SK-N-SH (cell line): ENCODE data around the gene FRMD7. TPM values are rescaled to one million over a fixed set of nuclear protein-coding genes. Genes with fewer than 3 reads are reported as not detected.

Experiments used
- CTCF ChIA-PET: fragments of 300-600, 350-600 bp; formaldehyde crosslinking; extraction: SDS; loops from one replicate; lab custom pipeline; 2021; lab: Yijun Ruan, JAX
- POLR2A ChIA-PET: fragments of 350-600 bp; sonication (Branson Sonifier 250); formaldehyde crosslinking; extraction: SDS; loops from one replicate; lab custom pipeline; 2020; ENCODE audit warnings: antibody characterized with exemption, inconsistent platforms; lab: Yijun Ruan, JAX
- DNase-seq: peaks from one replicate; pipeline ENCODE4 v3.0.0; 2012
- H2AFZ ChIP-seq: fragments of 200-600 bp; sonication (generic); 2 replicates; pipeline ENCODE4 v1.8.1; 2016; ENCODE audit warnings: antibody characterized with exemption, mild to moderate bottlenecking, low read depth
- H3F3A ChIP-seq: fragments of 200-600 bp; sonication (generic); replicated peaks from 2 replicates; pipeline ENCODE3; 2016; ENCODE audit warnings: antibody characterized with exemption, mild to moderate bottlenecking; ENCODE audit not compliant: insufficient read depth
- H3K27ac ChIP-seq, 2 experiments: fragments of 200-500 bp in 1 of 2; fragments of 200-600 bp in 1 of 2; sonication (Bioruptor generic) in 1 of 2; sonication (generic), shearing (Covaris generic) in 1 of 2; 2 replicates each; pipeline versions ENCODE4 v1.5.1 to v1.6.1; 2014 to 2016; ENCODE audit warnings: low read depth in 2 of 2, inconsistent platforms in 1 of 2, low read length in 1 of 2, mild to moderate bottlenecking in 1 of 2, mixed read lengths in 1 of 2
- H3K27me3 ChIP-seq: fragments of 200-600 bp; sonication (generic), shearing (Covaris generic); 2 replicates; pipeline ENCODE4 v1.6.1; 2016; ENCODE audit warnings: mixed run types; ENCODE audit not compliant: insufficient read depth
- H3K36me3 ChIP-seq, 2 experiments: fragments of 200-500 bp in 1 of 2; fragments of 200-600 bp in 1 of 2; sonication (Bioruptor generic) in 1 of 2; sonication (generic) in 1 of 2; replicated peaks in 1 of 2; 2 replicates each; pipeline versions ENCODE3 to v1.5.1; 2014 to 2016; ENCODE audit warnings: low read length in 1 of 2, mild to moderate bottlenecking in 1 of 2; ENCODE audit not compliant: insufficient read depth in 2 of 2, control insufficient read depth in 1 of 2
- H3K4me1 ChIP-seq, 2 experiments: fragments of 200-500 bp in 1 of 2; fragments of 200-600 bp in 1 of 2; sonication (Bioruptor generic) in 1 of 2; sonication (generic), shearing (Covaris generic) in 1 of 2; 2 replicates each; pipeline versions ENCODE4 v1.5.1 to v1.6.1; 2014 to 2016; ENCODE audit warnings: low read depth in 1 of 2, low read length in 1 of 2, mixed run types in 1 of 2; ENCODE audit not compliant: insufficient read depth in 2 of 2, control insufficient read depth in 1 of 2
- H3K4me2 ChIP-seq: fragments of 200-600 bp; sonication (generic), shearing (Covaris generic); 2 replicates; pipeline ENCODE4 v1.6.1; 2017; ENCODE audit warnings: mixed run types
- H3K4me3 ChIP-seq, 2 experiments: fragments of 200-500 bp in 1 of 2; fragments of 200-600 bp in 1 of 2; sonication (Bioruptor generic) in 1 of 2; sonication (generic), shearing (Covaris generic) in 1 of 2; 2 replicates each; pipeline versions ENCODE4 v1.5.1 to v1.8.1; 2014 to 2016; ENCODE audit warnings: low read depth in 2 of 2, inconsistent platforms in 1 of 2, low read length in 1 of 2, mild to moderate bottlenecking in 1 of 2, mixed read lengths in 1 of 2, moderate library complexity in 1 of 2
- H3K79me2 ChIP-seq: fragments of 200-600 bp; sonication (generic); 2 replicates; pipeline ENCODE4 v1.8.1; 2017; ENCODE audit warnings: mild to moderate bottlenecking; ENCODE audit not compliant: insufficient read depth
- H3K9ac ChIP-seq: fragments of 200-600 bp; sonication (generic); 2 replicates; pipeline ENCODE4 v1.6.1; 2017; ENCODE audit warnings: mixed run types
- H3K9me2 ChIP-seq: fragments of 200-600 bp; sonication (generic); 2 replicates; pipeline ENCODE4 v1.6.1; 2017; ENCODE audit warnings: mixed run types
- H3K9me3 ChIP-seq: fragments of 200-600 bp; sonication (generic); 2 replicates; pipeline ENCODE4 v1.6.1; 2017; ENCODE audit warnings: mixed run types, mild to moderate bottlenecking, moderate library complexity
- H4K20me1 ChIP-seq: fragments of 200-600 bp; sonication (generic); 2 replicates; pipeline ENCODE4 v1.6.1; 2017; ENCODE audit warnings: mild to moderate bottlenecking, mixed run types; ENCODE audit not compliant: insufficient read depth
- ELF1 ChIP-seq: IDR thresholded peaks from 2 replicates; pipeline ENCODE4 v1.4.0; 2012
- EP300 ChIP-seq, 2 experiments: IDR thresholded peaks; 2 replicates each; pipeline versions ENCODE4 v1.4.0 to v1.6.1; 2012; ENCODE audit warnings: borderline replicate concordance in 1 of 2, low read depth in 1 of 2, low read length in 1 of 2
- FOXJ3 ChIP-seq: sonication (generic); formaldehyde crosslinking; IDR thresholded peaks from 2 replicates; pipeline ENCODE4 v1.5.1; 2020; ENCODE audit warnings: mild to moderate bottlenecking, missing genetic modification reagents
- GABPA ChIP-seq: IDR thresholded peaks from 2 replicates; pipeline ENCODE4 v1.4.0; 2012; ENCODE audit warnings: low read depth, mild to moderate bottlenecking
- JUND ChIP-seq: IDR thresholded peaks from 2 replicates; pipeline ENCODE4 v1.4.0; 2012
- MEF2A ChIP-seq: IDR thresholded peaks from 2 replicates; pipeline ENCODE4 v1.4.0; 2012; ENCODE audit warnings: low read depth, borderline replicate concordance
- NFIC ChIP-seq: IDR thresholded peaks from 2 replicates; pipeline ENCODE4 v1.4.0; 2012; ENCODE audit warnings: borderline replicate concordance
- RFX5 ChIP-seq: IDR thresholded peaks from 2 replicates; pipeline ENCODE4 v1.6.1; 2012; ENCODE audit warnings: mild to moderate bottlenecking, improper control_type of control experiment, low read length
- WGBS: methylation state at CpG from one replicate; pipeline ENCODE4 v1.1.6; 2017; ENCODE audit warnings: low lambda C conversion rate; 5-methylcytosine and 5-hydroxymethylcytosine counted together
- polyA plus RNA-seq, 3 experiments: library from polyadenylated mRNA; depleted of rRNA; stranded (reverse); fragments of >200 nt; gene quantifications; 2 replicates each; pipeline ENCODE4 v1.2.3, GENCODE V29; 2012
- TF ChIP-seq, protein P1 (sequence below): IDR thresholded peaks from 2 replicates; pipeline ENCODE4; 2012
- TF ChIP-seq, protein P2 (sequence below): IDR thresholded peaks from 2 replicates; pipeline ENCODE4 v1.4.0; 2012; ENCODE audit warnings: low read depth
- TF ChIP-seq, protein P3 (sequence below): fragments of 150-350 bp; IDR thresholded peaks from 2 replicates; pipeline ENCODE4 v1.6.1; 2017; ENCODE audit warnings: antibody characterized with exemption, low read length, low read depth, borderline replicate concordance

FRMD7 gene
- polyA plus RNA-seq, 1 of the 3 experiments (the other 2 are of a cell fraction) = not detected

DNA sequence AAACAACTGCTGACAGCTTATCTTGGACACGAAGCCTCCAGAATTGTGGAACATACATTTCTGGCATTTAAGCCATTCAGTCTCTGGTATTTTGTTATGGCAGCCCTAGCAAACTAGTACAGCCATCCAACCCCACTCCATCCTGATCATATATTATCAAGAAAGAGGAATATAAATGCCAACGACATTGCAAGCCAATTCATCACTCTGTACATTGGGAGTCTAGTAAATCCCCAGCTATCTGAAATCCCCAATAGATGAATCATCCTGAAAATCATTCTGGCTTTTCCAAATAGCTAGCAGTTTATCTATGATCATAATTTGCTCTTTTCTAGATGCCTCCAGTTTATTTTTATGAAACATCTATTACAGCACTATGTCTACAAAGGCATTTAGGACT, 41.1 kb downstream of the FRMD7 start:
- peaks cover 11% of the 10 kb centered on the region; the same call in 1 of the 2 replicates for H3K27me3 ChIP-seq
- H3K79me2 ChIP-seq = no peaks in the 10 kb centered on the region
- no peak overlapping the region for H3K9ac ChIP-seq
- H3K4me1 ChIP-seq = 0 out of 4 replicates have a peak, but pooled peaks cover 0 to 2% of the 10 kb centered on the region in 2 experiments
- H2AFZ ChIP-seq = no peak overlapping the region
- POLR2A ChIA-PET = no interaction called here
- no peaks in the 10 kb centered on the region for H3K36me3 ChIP-seq
- CTCF ChIA-PET = no interaction called here
- DNase-seq = no peak
- 11% methylated on average over 2 of the region's 2 CpGs for WGBS
- TF ChIP-seq, protein P1, sequence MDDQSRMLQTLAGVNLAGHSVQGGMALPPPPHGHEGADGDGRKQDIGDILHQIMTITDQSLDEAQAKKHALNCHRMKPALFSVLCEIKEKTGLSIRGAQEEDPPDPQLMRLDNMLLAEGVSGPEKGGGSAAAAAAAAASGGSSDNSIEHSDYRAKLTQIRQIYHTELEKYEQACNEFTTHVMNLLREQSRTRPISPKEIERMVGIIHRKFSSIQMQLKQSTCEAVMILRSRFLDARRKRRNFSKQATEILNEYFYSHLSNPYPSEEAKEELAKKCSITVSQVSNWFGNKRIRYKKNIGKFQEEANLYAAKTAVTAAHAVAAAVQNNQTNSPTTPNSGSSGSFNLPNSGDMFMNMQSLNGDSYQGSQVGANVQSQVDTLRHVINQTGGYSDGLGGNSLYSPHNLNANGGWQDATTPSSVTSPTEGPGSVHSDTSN = peak; percentile 58
- TF ChIP-seq EP300 (IDR thresholded peaks at IDR 0.05; ENCODE audit: borderline replicate concordance in 1 of 2, low read depth in 1 of 2, low read length in 1 of 2) (no peak), JUND (peak; percentile 16; the same call in 1 of the 2 replicates), MEF2A (no peak)
- H3K9me3 ChIP-seq = no peaks in the 10 kb centered on the region
- H4K20me1 ChIP-seq = no peaks in the 10 kb centered on the region
- H3K9me2 ChIP-seq = no peaks in the 10 kb centered on the region
- peak overlapping the region in 1 of 2 experiments; percentile 10; a peak in 1 of 4 replicates for H3K27ac ChIP-seq
- H3K4me3 ChIP-seq = no peak overlapping the region
- peaks cover 9% of the 10 kb centered on the region for H3F3A ChIP-seq
- H3K4me2 ChIP-seq = 0 out of 2 replicates have a peak overlapping the region, but pooled peaks have one; percentile 1

DNA sequence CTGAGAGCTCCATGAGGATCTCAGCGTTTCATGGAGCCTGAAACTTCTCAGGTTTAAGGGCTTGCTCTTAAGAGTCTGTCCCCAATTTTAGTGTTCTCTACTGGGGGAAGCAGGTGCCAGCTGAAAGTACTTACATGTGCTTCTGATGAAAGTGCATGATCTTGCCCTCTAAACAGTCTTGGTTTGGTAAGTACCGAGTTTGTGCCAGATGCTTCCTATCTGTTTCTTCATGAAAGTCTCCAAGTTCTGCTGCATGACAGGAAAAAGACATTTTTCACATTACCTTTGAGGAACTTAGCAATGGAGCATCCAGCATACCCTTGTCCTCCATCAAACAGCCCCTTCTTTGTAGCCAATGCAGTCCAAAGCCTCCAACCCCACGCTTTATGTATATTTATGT, 42.0 kb downstream of the FRMD7 start:
- no peaks in the 10 kb centered on the region for H3K9me2 ChIP-seq
- H3K9me3 ChIP-seq = no peaks in the 10 kb centered on the region
- no peak overlapping the region for H2AFZ ChIP-seq
- WGBS = 26% methylated on average over 3 of the region's 3 CpGs
- no peak for DNase-seq
- no peak overlapping the region for H3K27ac ChIP-seq
- 0 out of 4 replicates have a peak, but pooled peaks cover 0 to 2% of the 10 kb centered on the region in 2 experiments for H3K4me1 ChIP-seq
- no peaks in the 10 kb centered on the region for H3K79me2 ChIP-seq
- no peak overlapping the region for H3K4me3 ChIP-seq
- CTCF ChIA-PET = no interaction called here
- no peaks in the 10 kb centered on the region for H4K20me1 ChIP-seq
- peaks cover 9% of the 10 kb centered on the region for H3F3A ChIP-seq
- H3K36me3 ChIP-seq = no peaks in the 10 kb centered on the region
- no peak for TF ChIP-seq FOXJ3 (CRISPR knock-in tag)
- no peak for TF ChIP-seq ELF1
- TF ChIP-seq RFX5 = no peak
- TF ChIP-seq, protein P2, sequence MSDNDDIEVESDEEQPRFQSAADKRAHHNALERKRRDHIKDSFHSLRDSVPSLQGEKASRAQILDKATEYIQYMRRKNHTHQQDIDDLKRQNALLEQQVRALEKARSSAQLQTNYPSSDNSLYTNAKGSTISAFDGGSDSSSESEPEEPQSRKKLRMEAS = no peak
- TF ChIP-seq NFIC = no peak
- TF ChIP-seq, protein P3, sequence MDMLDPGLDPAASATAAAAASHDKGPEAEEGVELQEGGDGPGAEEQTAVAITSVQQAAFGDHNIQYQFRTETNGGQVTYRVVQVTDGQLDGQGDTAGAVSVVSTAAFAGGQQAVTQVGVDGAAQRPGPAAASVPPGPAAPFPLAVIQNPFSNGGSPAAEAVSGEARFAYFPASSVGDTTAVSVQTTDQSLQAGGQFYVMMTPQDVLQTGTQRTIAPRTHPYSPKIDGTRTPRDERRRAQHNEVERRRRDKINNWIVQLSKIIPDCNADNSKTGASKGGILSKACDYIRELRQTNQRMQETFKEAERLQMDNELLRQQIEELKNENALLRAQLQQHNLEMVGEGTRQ = no peak
- no peak for TF ChIP-seq GABPA
- H3K4me2 ChIP-seq = no peak overlapping the region
- no peak overlapping the region for H3K9ac ChIP-seq
- POLR2A ChIA-PET = no interaction called here
- H3K27me3 ChIP-seq = peaks cover 11% of the 10 kb centered on the region; the same call in 1 of the 2 replicates
